Fibroblast of skin of back (primary cell): ENCODE measurements around the gene MYO3B.

Experiments
- DNase-seq: peaks from one replicate; pipeline ENCODE4 v3.0.0-alpha.2; 2013

Gene MYO3B

GRCh38 chr2:170306293-170306873 is 128.4 kb downstream of the MYO3B start:
- no peak for DNase-seq

GRCh38 chr2:170307052-170307451 is 129.1 kb downstream of the MYO3B start:
- DNase-seq, result no peak

DNA sequence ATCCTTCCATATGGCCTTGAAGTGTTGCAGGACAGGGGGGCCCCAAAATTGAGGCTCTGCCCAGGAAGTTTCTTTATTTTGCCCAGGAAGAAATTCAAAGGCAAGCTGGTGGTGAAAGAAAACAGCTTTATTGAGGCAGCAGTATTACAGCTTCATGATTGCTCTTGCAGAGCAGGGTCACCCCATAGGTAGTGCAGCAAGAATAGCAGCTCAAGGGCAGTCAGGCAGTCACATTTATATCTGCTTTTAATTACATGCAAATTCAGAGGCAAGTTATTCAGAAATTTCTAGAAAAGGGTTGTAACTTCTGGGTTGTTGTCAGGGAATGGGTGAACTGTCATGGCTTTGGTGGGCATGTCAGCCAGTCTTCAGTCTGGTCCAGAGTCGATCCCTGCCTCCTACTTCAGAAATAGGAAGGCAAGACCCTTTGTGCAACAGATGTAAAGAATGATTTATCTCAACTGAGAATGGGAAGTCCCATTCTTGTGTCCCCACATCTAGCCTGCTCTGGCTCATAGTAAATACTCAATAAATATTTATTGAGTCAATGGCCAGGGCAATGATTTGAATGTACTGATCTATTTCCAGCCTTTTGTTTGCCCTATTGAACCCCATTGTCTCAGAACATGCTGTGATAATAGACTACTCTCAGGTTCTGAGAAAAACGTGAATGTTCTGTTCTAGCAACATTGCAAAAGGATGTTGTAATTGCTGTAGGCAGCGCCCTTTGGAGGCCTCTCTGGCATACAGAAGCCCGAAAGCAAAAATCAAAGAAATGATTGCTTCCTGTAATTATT is 129.8 kb downstream of the MYO3B start:
- DNase-seq, result no peak

DNA sequence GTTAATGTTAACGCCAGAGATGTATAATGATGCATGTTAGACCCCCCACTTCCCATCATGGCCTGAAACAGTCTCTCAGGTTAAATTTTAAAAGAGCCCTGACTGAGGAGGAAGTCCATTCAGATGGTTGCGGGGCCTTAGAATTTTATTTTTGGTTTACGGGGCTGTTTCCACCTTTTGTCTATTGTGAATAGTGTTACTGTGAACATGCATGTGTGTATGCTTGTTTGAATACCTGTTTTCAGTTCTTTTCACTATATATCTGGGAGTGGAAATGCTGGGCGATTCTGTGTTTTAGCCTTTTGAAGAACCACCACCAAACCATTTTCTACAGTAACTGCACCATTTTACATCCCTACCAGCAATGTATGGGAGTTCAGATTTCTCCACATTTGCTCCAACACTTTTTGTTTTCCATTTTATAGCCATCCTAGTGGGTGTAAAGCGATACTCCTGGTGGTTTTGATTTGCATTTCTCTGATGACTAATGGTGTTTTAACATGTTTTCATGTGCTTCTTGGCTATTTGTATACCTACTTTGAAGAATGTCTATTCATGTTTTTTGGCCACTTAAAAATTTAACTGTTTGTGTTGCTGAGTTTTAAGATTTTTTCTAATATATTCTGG is 133.0 kb downstream of the MYO3B start:
- DNase-seq, result no peak

DNA sequence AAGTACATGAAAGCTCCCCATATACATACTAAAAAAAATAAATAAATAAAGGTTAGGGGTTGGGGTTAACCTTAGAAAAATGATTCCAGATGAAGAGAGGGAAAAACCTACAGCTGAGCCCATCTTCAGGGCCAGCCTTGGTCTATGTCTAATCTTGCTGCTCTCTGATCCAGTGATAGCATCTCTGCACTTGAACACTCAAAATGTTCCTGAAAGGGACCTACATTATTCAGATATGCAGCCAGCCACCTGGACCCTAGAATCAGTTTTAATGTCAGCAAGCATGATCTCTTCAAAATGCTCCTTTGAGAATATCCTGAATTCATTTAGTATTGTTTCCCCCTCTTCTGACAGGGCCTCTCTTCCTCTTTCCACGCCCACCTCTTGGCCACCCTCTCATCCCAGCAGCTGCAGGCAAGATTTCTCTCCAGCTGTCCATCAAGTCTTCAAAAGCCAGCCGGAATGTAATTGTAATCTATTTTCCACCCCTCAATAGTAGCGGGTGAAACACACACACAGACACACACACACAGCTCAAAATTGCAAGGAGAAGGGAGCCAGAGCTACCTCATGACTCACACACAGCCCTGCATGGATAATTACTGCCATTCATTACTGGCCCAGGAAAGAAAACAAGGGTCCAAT is 135.5 kb downstream of the MYO3B start:
- peak; percentile 6 for DNase-seq

DNA sequence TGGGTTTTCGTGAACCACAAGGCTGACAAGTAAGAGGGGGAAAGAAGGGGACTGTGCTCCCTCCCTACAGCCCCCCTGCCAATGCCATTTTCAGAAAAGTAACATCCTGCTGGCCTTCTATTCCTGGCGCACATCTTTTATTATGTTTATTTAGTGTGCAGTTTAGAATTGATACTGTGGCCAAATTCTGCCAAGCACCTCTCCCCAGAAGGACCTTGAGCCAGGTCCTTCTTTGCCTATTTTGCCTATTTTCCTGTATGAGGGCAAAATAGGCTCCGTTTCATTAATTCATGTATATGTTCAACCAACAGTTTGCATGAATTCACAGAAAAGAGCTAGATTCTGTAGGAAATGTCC is 136.0 kb downstream of the MYO3B start:
- DNase-seq, result no peak

GRCh38 chr2:170314744-170315447 is 136.9 kb downstream of the MYO3B start:
- peak; percentile 4 for DNase-seq

DNA sequence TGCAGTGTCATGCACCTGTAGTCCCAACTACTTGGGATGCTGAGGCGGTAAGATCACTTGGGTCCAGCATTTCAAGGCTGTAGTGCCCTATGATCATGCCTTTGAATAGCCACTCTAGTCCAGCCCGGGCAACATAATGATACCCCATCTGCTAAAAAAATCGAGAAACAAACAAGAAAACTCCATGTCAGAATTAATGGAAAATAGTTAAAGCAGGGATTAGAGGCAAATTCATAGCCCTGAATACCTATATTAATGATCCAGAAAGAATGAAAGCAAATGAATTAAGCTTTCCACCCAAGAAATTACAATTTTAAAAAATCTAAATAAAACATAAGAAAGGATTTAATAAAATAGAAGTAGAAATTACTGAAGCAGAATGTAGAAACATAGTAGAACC is 143.0 kb downstream of the MYO3B start:
- no peak for DNase-seq

GRCh38 chr2:170321526-170321925 is 143.6 kb downstream of the MYO3B start:
- no peak for DNase-seq

- DNase-seq, result no peak
Observed at GRCh38 chr2:170322140-170322766, 144.3 kb downstream of the MYO3B start.

GRCh38 chr2:170323743-170324142 is 145.8 kb downstream of the MYO3B start:
- DNase-seq, result no peak

DNA sequence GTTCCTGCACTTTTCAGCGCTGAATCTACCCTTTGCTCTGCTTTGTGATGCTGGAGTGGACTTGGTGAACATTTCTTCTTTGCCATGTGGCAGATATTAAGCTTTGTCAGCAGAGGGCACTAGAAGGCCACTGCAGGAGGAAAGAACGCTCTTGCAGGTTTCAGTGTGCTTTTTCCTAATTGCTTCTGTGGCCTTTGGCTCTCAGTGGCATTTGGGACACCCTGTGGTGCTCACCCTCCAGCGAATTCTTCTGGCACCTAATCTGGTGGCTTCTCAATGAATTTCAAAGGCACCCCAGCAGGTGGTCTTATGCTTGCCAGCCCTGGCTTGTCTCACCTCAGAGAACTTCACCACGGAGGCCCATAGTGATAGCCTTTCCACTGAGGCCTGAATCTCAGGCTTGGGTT is 146.7 kb downstream of the MYO3B start:
- peak; percentile 35 for DNase-seq

DNA sequence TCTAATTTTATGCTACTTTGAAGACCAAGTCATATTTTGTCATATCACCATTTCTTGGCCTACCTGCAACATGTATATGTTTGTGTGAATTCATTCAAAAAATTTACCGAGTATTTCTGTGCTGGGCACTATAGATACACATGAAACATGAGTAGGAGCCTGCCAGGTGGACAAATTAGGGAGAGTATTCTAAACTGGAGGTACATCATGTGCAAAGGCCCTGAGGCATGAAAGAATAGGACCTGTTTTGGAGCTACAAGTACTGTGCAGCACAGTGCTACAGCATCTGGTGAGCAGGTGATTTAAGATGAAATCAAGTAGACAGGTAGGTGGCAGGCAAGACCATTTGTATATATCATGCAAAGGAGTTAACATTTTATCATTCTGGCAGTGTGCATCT is 152.9 kb downstream of the MYO3B start:
- DNase-seq, result no peak

DNA sequence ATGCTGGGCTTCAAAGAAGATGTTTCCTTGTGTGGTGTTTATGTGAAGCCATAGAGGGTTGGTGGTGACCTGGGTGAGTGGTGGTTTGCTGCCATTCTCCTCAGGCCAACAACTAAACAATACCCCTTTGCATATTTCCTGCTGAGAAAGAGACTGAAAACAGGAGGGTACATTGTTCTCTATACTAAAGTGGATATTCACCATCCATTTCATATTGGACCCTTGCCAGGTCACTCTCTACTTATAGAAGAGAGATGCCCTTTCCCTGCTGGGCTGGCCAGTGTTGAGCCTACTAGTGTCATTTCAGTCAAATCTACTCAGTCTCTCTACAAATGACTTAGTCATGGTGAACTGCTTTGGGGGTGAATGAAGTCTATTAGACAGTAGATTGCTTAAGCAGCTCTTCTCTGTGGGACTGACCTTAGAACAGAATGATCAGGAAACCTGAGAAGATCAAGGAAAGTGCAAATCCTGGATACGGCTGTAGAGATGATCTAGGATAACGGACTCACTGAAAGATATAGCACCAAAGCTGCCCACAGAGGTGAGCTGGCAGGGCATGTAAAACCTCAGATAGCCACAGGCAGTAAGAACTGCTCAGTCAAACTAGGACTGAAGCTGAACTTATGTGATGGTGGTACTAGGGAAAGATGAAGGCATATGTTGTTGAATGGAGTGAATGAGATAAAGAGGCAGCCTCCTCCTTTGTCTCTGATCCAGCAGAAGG is 154.9 kb downstream of the MYO3B start:
- no peak for DNase-seq

DNA sequence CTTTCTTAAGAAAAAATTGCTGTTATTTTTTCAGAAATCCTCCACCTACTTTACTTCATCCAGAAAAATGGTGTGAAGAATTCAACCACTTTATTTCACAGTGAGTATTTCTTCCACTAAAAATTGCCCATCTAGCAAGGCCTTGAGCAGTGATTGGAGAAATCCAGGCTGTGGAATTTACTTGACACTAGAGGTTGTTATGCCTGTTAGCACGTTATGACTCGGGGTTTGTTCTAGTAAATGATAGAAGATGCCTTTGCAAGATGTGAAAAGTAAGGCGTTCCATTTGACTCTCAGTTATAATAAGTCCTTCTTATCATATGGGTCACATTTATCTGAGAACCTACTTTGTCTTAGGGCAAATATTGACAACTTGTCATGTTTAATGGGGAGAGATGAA is 157.4 kb downstream of the MYO3B start:
- DNase-seq, result no peak

DNA sequence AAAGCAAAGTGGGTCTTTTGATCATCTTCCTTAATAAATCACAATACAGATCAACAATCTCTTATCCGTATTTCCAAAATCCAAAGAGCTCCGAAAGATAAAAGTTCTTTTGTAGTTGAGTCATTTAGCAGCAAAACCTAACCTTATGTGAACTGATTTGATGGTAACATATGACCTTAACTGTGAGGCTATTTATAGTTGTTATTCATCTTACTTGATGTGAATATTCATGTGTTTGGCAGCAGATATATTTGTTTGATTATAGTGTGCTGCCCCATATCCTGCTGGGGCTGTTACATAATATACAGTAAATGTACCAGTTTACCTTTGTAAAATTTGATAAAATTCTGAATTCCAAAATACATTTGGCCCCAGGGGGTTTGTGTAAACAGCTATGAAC is 158.5 kb downstream of the MYO3B start:
- DNase-seq, result no peak

GRCh38 chr2:170336916-170337315 is 159.0 kb downstream of the MYO3B start:
- DNase-seq, result no peak

- no peak for DNase-seq
Observed at GRCh38 chr2:170339322-170339721, 161.4 kb downstream of the MYO3B start.

GRCh38 chr2:170339750-170340692 is 162.1 kb downstream of the MYO3B start:
- DNase-seq, result no peak

DNA sequence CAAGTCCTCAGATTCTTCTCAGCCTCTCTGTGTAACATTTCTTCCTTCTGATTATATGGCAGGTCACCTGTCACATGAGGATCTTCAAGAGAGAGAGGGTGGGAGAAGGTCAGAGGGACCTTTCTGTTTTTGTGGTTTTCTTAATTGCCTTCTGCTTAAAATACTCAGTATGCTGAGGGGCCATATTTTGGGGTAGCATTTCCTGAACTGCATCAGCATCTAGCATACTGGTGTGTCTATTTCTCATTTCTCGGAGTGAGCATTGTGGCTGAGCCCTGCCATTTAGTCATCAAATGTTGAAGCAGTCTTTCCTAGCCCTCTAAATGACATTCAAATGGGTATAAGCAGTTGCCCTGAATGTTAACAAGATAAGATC is 162.7 kb downstream of the MYO3B start:
- DNase-seq, result no peak
